Aorta (tissue), 5 donors: ENCODE results near the gene MGST2. TPM values are rescaled to one million over a fixed set of nuclear protein-coding genes. Genes with fewer than 3 reads are reported as not detected.

Source experiments
- ATAC-seq: fragments of 200-7000 bp; cut with Tn5 transposase; one replicate; pipeline ENCODE4 v1.9.1; 2022; ENCODE audit warnings: moderate library complexity; ENCODE audit not compliant: low FRiP score
- DNase-seq, 2 donors: peaks; one replicate each; pipeline ENCODE4 v3.0.0-alpha.2; 2020
- H3K27ac ChIP-seq, 2 donors: one replicate each; pipeline ENCODE4 v1.5.1; 2013; ENCODE audit warnings: low read length in 2 of 2, mild to moderate bottlenecking in 2 of 2, moderate library complexity in 2 of 2, control low read depth in 1 of 2, inconsistent platforms in 1 of 2, low read depth in 1 of 2
- H3K27me3 ChIP-seq, 2 donors: one replicate each; pipeline ENCODE4 v1.6.1; 2013; ENCODE audit warnings: control low read depth in 1 of 2, low read length in 1 of 2, mild to moderate bottlenecking in 1 of 2, moderate library complexity in 1 of 2; ENCODE audit not compliant: insufficient read depth in 2 of 2, control insufficient read depth in 1 of 2
- H3K36me3 ChIP-seq, 2 donors: one replicate each; pipeline ENCODE4 v1.6.1; 2013; ENCODE audit warnings: control low read depth in 1 of 2, low read length in 1 of 2, mild to moderate bottlenecking in 1 of 2; ENCODE audit not compliant: insufficient read depth in 2 of 2, control insufficient read depth in 1 of 2
- H3K4me1 ChIP-seq, 2 donors: one replicate each; pipeline ENCODE4 v1.6.1; 2013; ENCODE audit warnings: low read length in 2 of 2, control low read depth in 1 of 2, mild to moderate bottlenecking in 1 of 2, moderate library complexity in 1 of 2; ENCODE audit not compliant: insufficient read depth in 2 of 2, control insufficient read depth in 1 of 2
- H3K4me3 ChIP-seq, 2 donors: one replicate each; pipeline ENCODE4 v1.5.1; 2013; ENCODE audit warnings: low read length in 2 of 2, control low read depth in 1 of 2, mild to moderate bottlenecking in 1 of 2
- H3K9me3 ChIP-seq: one replicate; pipeline ENCODE4 v1.6.1; 2013; ENCODE audit warnings: mild to moderate bottlenecking, low read length; ENCODE audit not compliant: control insufficient read depth
- WGBS, 2 donors: extraction: QIAGEN DNeasy Blood & Tissue Kit; methylation state at CpG; one replicate each; pipeline ENCODE4 v1.1.7; 2013; 5-methylcytosine and 5-hydroxymethylcytosine counted together
- intact Hi-C, 2 donors: fragments of 100-400 bp; cut with DNase I; formaldehyde crosslinking; loops; one replicate each; pipeline versions ENCODE4 v1.14.2 to v1.15.0; 2022
- polyA plus RNA-seq, 2 donors: library from polyadenylated mRNA; stranded (reverse); fragments of 200-250 nt; gene quantifications; one replicate each; pipeline ENCODE4 v1.2.3, GENCODE V29; 2013
- total RNA-seq, 2 donors: library from RNA; stranded (reverse); fragmentation: NEBNext Ultra II Directional; extraction: Animal tissue kit (Norgen Biotek cat#: 25700); gene quantifications; one replicate each; pipeline ENCODE4 v1.2.1, GENCODE V29; 2021
- donor health status: healthy with polysubstance abuse.
- donor health status: Bipolar disorder and iron deficiency.
- donor health status: DM: no; HTN: no; CAD: no.
- donor health status: DM: no; HTN: no; CAD: no.
- donor health status: DM: yes; HTN: yes; CAD: no.

MGST2 gene
- total and polyA plus RNA-seq, 4 donors = 36.0 to 48.7 (median 44.6) TPM

DNA sequence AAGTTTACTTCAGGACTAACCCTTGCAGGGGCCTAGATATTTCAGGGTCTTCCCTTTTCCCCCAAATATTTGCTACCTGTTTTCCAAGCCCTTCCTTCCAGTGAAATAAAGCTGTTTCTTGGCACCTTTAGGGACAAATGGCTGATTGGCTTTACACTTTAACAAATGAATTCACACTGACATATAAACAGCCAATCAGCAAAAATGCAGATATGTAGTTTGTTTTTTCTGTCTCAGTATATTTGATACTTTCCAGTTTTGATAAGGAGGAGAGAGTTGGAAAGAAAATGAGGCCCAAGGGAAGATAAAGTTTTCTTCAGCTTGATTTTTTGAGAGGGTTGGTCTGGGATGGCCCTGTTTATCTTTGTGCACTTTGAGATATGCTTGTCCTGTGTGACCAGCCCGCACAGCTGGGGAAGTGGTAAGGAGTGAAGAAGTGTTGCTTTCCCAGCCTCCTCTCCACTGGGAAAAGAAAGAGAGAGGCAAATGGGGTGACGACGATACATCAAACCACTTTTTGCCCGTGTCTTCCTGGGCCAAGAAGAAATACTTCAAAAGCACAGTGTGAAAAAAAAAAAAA, 67.5 kb downstream of the MGST2 start:
- Histone ChIP-seq H3K36me3 (peaks cover 0 to 3% of the 10 kb centered on the region in 2 donors), H3K27ac (no peak overlapping the region), H3K9me3 (no peaks in the 10 kb centered on the region), H3K4me1 (peaks cover 0 to 2% of the 10 kb centered on the region in 2 donors), H3K4me3 (no peak overlapping the region), H3K27me3 (no peaks in the 10 kb centered on the region)
- 68 to 83% methylated on average over 4 of the region's 4 CpGs for WGBS, 2 donors
- intact Hi-C loops = loop anchor here (5.0 to 10.0 kb wide), 3 partner anchors 419 to 594 kb away; partner anchors contain the start of gene MAML3 (in 1 of the 2)
- DNase-seq = no peak
- ATAC-seq = no peak

DNA sequence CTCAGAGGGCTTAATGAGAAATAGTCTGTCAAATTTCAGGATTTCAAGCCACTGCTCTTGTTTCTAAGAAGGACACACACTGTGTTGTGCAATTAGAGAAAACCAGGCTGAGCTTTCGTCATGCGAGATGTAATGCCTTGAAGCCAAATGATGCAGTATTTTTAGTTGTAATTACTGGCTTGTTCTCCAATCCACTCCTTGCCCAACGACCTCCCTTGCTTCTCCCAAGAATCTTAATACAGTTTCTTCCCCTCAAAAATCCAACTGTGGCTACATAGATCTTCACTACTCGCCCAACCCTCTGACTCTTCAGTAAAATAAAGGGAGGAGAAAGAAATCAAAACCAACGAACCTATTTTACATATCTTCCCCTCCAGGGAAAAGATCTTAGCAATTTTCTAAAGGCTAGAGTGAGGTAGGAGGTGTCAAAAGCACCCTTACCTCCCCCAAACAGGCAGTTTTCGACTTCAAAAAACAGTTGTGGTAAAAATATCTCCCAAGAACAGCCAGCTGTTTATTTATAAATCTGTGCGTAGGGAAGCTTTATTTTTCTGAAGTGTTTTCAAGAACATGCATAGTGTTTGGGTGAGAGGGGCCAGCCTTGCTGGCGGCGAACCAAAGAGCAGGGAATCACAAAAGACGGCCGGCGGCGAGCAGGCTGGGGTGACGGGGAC, 68.7 kb downstream of the MGST2 start:
- peaks cover 0 to 3% of the 10 kb centered on the region in 2 donors for H3K36me3 ChIP-seq
- no peaks in the 10 kb centered on the region for H3K27me3 ChIP-seq
- H3K27ac ChIP-seq = no peak overlapping the region
- intact Hi-C loops = loop anchor here (2.0 to 10.0 kb wide), 5 partner anchors 418 to 593 kb away; partner anchors contain the start of gene MAML3 (in 1 of the 2)
- WGBS, 2 donors = 2% methylated on average over 14 of the region's 14 CpGs
- peak overlapping the region; percentile 57 to 72 for H3K4me3 ChIP-seq
- DNase-seq (no peak), ATAC-seq (peak; percentile 65)
- H3K9me3 ChIP-seq = no peaks in the 10 kb centered on the region
- H3K4me1 ChIP-seq = peaks cover 0 to 2% of the 10 kb centered on the region in 2 donors

DNA sequence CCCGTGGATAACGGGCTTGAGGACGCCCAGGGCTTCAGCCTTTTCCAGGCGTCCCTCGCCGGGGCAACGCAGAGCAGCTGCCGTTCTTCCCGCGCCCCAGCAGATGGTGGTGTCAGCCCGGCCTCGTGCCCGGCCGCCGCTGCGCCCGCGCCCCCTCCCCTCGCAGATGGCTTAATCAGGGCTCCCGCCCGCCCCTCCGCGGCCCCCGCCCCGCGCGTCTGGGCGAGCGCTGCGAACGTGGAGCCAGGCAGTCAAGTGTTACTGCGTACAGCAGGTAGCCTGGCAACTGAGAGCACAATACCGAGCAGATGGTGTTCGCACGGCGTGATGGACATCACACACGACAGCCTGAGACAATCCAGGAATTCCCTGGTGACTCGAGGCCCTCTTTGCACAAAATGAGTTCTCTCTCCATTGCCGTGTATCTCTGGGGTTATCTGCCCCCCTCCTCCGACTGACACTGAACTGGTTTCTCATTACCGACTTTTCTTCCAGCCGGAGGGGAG, 69.3 kb downstream of the MGST2 start:
- intact Hi-C loops = loop anchor here (2.0 to 10.0 kb wide), 7 partner anchors 417 to 592 kb away; partner anchors contain the start of gene MAML3 (in 1 of the 2)
- peak overlapping the region; percentile 57 to 72 for H3K4me3 ChIP-seq
- DNase-seq (peak; percentile 89 to 95), ATAC-seq (peak; percentile 98)
- peak overlapping the region in 1 of 2 donors; percentile 2 for H3K27ac ChIP-seq
- H3K9me3 ChIP-seq = no peaks in the 10 kb centered on the region
- no peaks in the 10 kb centered on the region for H3K27me3 ChIP-seq
- 1% methylated on average over 38 to 42 of the region's 42 CpGs for WGBS, 2 donors
- peaks cover 0 to 2% of the 10 kb centered on the region in 2 donors for H3K36me3 ChIP-seq
- peaks cover under 1 to 2% of the 10 kb centered on the region in 2 donors for H3K4me1 ChIP-seq

DNA sequence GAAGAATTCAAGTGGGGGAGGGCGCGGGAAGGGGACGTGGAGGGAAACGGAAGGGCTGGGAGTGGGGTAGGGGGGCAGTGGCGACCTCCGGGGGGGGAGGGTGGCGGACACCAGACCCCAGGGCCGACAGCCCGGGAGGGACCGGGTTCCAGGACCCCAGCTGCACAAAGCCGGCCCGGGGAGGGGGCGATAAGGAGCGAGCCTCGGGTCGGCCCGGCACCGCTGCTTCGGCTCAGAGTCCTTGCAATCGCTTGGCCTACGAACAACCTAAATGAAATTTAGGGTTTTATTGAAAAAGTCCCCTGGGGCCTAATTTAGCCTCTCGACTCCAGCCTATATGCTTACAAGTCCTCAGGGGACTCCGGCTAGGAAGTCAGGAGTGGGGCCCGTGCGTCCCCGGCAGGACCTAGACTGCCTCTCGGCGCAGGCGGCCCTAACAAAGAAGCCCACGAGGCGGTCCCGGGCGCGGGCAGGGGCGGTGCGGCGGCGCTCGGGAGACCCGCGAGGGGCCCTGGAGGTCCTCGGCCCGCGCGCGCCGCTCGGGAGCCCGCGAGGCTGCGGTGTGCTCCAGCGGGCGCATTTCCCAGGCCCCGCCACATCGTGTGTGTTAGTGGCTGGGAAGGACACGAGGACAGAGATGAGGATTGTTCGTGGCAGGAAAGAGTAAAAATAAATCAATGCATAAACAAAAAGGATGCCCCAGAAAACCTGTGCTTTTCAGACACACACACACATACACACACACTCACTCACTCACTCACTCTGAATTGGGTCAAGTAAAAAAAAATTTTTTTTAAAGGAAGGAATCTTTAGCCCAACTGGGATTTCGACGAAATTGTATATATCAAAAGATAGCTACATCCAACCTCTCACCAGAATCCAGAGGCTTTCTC, 70.0 kb downstream of the MGST2 start:
- intact Hi-C loops = loop anchor here (2.0 to 10.0 kb wide), 5 partner anchors 417 to 589 kb away; no protein-coding TSS in a partner anchor
- Histone ChIP-seq H3K4me3 (peak overlapping the region; percentile 56 to 57), H3K27ac (peak overlapping the region in 1 of 2 donors; percentile 58), H3K36me3 (no peaks in the 10 kb centered on the region), H3K4me1 (peaks cover 2 to 3% of the 10 kb centered on the region in 2 donors), H3K27me3 (no peaks in the 10 kb centered on the region), H3K9me3 (no peaks in the 10 kb centered on the region)
- ATAC-seq (peak; percentile 52), DNase-seq (peak; percentile 68 to 81)
- WGBS, 2 donors = 6% methylated on average over 57 to 59 of the region's 59 CpGs

DNA sequence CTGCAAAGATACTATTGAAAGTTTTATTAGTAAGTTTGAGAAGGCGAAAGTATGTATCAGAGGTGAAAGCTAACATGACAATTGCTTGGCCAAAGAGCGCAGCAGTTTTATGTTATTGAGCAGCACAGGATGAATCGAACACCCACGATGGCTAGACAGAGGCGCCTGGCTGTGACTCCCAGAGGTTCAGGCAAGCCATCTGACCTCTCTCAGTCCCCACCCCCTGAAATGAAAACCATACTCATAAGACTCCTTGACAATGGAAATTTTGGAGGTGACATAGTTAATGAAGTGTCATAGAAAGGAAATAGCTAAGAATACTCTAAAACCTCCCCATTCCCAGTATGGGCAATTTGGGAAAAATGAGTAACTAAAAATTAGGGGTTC, 70.6 kb downstream of the MGST2 start:
- H3K4me1 ChIP-seq = peaks cover 2 to 3% of the 10 kb centered on the region in 2 donors
- ATAC-seq (no peak), DNase-seq (no peak)
- H3K27ac ChIP-seq = no peak overlapping the region
- H3K4me3 ChIP-seq = no peak overlapping the region
- H3K9me3 ChIP-seq = no peaks in the 10 kb centered on the region
- H3K27me3 ChIP-seq = no peaks in the 10 kb centered on the region
- H3K36me3 ChIP-seq = no peaks in the 10 kb centered on the region
- intact Hi-C loops = loop anchor here in 1 of 2 donors (5.0 to 10.0 kb wide), 3 partner anchors 501 to 589 kb away; no protein-coding TSS in a partner anchor
- WGBS, 2 donors = 89 to 91% methylated on average over 5 of the region's 5 CpGs

DNA sequence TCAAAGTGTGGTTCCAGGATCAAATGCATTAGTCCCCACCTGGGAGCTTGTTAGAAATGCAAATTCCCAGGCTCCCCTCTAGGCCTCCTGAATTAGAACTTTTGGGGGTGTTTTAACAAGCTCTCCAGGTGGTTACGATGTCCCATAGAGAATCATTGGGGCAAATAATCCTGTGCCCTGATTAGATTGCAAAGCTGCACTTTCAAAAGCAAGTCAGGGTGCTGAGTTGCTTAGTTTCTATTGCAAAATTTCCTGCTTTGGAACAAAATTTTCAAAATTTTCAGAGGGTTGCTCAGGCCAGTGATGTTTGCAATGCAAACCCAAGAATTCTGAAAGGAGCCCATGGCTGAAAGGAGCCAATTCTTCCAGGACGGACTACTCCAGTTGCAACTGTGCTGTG, 71.0 kb downstream of the MGST2 start:
- Histone ChIP-seq H3K4me1 (peaks cover 2 to 3% of the 10 kb centered on the region in 2 donors), H3K4me3 (no peak overlapping the region), H3K27me3 (no peaks in the 10 kb centered on the region), H3K27ac (no peak overlapping the region), H3K9me3 (no peaks in the 10 kb centered on the region), H3K36me3 (no peaks in the 10 kb centered on the region)
- no peak for ATAC-seq
- DNase-seq = no peak
- 80 to 83% methylated on average over 2 of the region's 2 CpGs for WGBS, 2 donors
- intact Hi-C loops = loop anchor here in 1 of 2 donors (5.0 to 10.0 kb wide), 3 partner anchors 501 to 588 kb away; no protein-coding TSS in a partner anchor

DNA sequence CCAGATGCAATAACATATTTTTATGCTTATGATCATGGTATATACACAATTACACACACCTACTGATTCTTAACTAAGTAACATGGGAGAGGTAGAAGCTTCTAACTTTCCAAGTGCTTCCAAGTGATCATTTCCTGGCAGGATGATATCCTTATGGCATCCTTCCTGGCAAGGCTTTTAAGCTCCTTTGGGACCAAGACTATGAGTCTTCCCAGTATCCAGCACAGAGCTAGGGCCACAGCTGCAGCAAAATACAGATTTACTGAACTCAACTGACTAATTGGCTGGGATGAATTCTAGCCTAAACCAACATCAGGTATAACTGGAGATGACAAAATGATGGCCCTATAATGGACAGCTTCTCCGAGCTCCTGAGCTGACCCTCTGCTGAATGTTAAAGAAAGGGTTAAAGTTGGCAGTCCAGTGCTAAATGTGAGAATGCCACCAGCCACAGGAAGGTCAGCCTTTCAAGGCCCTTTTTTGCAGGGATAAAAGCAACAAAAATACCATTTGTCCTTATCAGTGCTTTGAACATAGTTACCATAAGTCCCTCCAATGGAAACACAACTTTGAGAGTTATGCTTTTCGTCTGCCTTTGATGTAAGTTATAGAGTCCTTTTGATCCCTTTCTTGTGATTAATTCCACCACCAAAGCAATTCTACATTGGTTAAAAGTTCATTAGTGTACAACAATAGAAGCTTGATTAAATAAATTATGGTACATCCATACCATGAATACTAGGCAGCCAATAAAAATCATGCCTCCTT, 73.4 kb downstream of the MGST2 start:
- H3K4me3 ChIP-seq = no peak overlapping the region
- H3K27me3 ChIP-seq = no peaks in the 10 kb centered on the region
- ATAC-seq (no peak), DNase-seq (no peak)
- no peaks in the 10 kb centered on the region for H3K9me3 ChIP-seq
- no peaks in the 10 kb centered on the region for H3K36me3 ChIP-seq
- H3K27ac ChIP-seq = no peak overlapping the region
- peaks cover under 1 to 3% of the 10 kb centered on the region in 2 donors for H3K4me1 ChIP-seq
- whole genome bisulfite sequencing, 2 donors = 72 to 76% methylated on average over 2 of the region's 2 CpGs
- intact Hi-C loops = loop anchor here in 1 of 2 donors (5.0 to 10.0 kb wide), 3 partner anchors 498 to 586 kb away; no protein-coding TSS in a partner anchor
